ENCODE data around the gene KPNA3.
"Not testable (repeated sequence)": the region's sequence is repeated elsewhere in the genome, so short reads cannot be mapped to it uniquely, and the experiment has no call there.

Gene KPNA3

GRCh38 chr13:49812812-49813211, 20.3 kb upstream of the KPNA3 start:
- TF ChIP-seq, protein P1, sequence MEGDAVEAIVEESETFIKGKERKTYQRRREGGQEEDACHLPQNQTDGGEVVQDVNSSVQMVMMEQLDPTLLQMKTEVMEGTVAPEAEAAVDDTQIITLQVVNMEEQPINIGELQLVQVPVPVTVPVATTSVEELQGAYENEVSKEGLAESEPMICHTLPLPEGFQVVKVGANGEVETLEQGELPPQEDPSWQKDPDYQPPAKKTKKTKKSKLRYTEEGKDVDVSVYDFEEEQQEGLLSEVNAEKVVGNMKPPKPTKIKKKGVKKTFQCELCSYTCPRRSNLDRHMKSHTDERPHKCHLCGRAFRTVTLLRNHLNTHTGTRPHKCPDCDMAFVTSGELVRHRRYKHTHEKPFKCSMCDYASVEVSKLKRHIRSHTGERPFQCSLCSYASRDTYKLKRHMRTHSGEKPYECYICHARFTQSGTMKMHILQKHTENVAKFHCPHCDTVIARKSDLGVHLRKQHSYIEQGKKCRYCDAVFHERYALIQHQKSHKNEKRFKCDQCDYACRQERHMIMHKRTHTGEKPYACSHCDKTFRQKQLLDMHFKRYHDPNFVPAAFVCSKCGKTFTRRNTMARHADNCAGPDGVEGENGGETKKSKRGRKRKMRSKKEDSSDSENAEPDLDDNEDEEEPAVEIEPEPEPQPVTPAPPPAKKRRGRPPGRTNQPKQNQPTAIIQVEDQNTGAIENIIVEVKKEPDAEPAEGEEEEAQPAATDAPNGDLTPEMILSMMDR (IDR thresholded peaks at IDR 0.05; ENCODE audit: insufficient read depth, low read length, poor library complexity, severe bottlenecking) = no peak
- Histone ChIP-seq H3K36me3 (ENCODE audit: control insufficient read depth, insufficient read depth, low read length) (no peaks in the 10 kb centered on the region), H3K4me3 (replicated peaks; ENCODE audit: low read depth, low read length) (no peak overlapping the region), H3K27me3 (replicated peaks; ENCODE audit: control insufficient read depth, insufficient read depth, low read length) (peaks cover 1% of the 10 kb centered on the region; the same call in 1 of the 2 replicates)
- DNase-seq (ENCODE audit: extremely low read depth, insufficient read length) = no peak

DNA sequence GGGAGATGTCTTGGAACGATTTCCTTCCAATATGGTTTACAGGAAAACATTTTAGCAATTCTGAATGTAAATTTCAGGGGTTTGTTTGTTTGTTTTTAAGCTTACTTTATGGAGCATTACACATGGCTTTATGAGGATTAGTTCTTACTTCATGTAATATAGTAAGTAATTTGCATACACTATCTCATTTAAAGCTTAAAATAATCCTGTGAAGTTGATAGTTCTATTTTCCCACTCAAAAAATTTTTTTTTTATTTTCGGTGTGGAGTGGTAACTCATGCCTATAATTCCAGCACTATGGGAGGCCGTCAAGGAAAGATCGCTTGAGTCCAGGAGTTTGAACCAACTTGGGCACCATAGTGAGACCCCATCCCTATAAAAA, 19.0 kb upstream of the KPNA3 start:
- Histone ChIP-seq H3K36me3 (ENCODE audit: control insufficient read depth, insufficient read depth, low read length) (no peaks in the 10 kb centered on the region), H3K4me3 (replicated peaks; ENCODE audit: low read depth, low read length) (no peak overlapping the region), H3K27me3 (replicated peaks; ENCODE audit: control insufficient read depth, insufficient read depth, low read length) (peaks cover 1% of the 10 kb centered on the region; the same call in 1 of the 2 replicates)
- TF ChIP-seq, protein P1 (IDR thresholded peaks at IDR 0.05; ENCODE audit: insufficient read depth, low read length, poor library complexity, severe bottlenecking) = no peak
- DNase-seq (ENCODE audit: extremely low read depth, insufficient read length) = no peak

GRCh38 chr13:49810567-49811526, 18.4 kb upstream of the KPNA3 start:
- Histone ChIP-seq H3K36me3 (ENCODE audit: control insufficient read depth, insufficient read depth, low read length) (no peaks in the 10 kb centered on the region), H3K27me3 (replicated peaks; ENCODE audit: control insufficient read depth, insufficient read depth, low read length) (peaks cover 1% of the 10 kb centered on the region; the same call in 1 of the 2 replicates), H3K4me3 (replicated peaks; ENCODE audit: low read depth, low read length) (no peak overlapping the region)
- TF ChIP-seq, protein P1 (IDR thresholded peaks at IDR 0.05; ENCODE audit: insufficient read depth, low read length, poor library complexity, severe bottlenecking) = no peak
- DNase-seq (ENCODE audit: extremely low read depth, insufficient read length) = no peak

GRCh38 chr13:49807681-49808080, 15.2 kb upstream of the KPNA3 start:
- peaks cover 1% of the 10 kb centered on the region; the same call in 1 of the 2 replicates for H3K27me3 ChIP-seq (replicated peaks; ENCODE audit: control insufficient read depth, insufficient read depth, low read length)
- DNase-seq (ENCODE audit: extremely low read depth, insufficient read length) = no peak
- TF ChIP-seq, protein P1 (IDR thresholded peaks at IDR 0.05; ENCODE audit: insufficient read depth, low read length, poor library complexity, severe bottlenecking) = no peak
- H3K4me3 ChIP-seq (replicated peaks; ENCODE audit: low read depth, low read length) = no peak overlapping the region
- H3K36me3 ChIP-seq (ENCODE audit: control insufficient read depth, insufficient read depth, low read length) = no peaks in the 10 kb centered on the region

DNA sequence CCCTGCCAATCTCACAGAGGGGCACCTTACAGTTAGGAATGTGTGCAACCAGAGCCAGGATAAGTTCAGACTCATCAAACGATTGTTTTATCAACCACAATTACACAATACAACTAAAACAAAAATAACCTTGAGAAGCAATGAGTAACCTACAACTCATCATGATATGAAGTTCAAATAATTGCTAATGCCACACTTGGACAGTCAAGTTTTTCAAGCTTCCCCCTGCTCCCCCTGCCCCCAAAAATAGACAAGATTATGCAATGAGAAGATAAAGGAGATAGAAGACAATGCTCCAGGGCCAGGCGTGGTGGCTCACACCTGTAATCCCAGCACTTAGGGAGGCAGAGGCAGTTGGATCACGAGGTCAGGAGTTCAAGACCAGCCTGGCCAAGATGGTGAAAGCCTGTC, 13.6 kb upstream of the KPNA3 start:
- Histone ChIP-seq H3K27me3 (replicated peaks; ENCODE audit: control insufficient read depth, insufficient read depth, low read length) (peaks cover 1% of the 10 kb centered on the region; the same call in 1 of the 2 replicates), H3K4me3 (replicated peaks; ENCODE audit: low read depth, low read length) (no peak overlapping the region), H3K36me3 (ENCODE audit: control insufficient read depth, insufficient read depth, low read length) (no peaks in the 10 kb centered on the region)
- no peak for DNase-seq (ENCODE audit: extremely low read depth, insufficient read length)
- TF ChIP-seq, protein P1 (IDR thresholded peaks at IDR 0.05; ENCODE audit: insufficient read depth, low read length, poor library complexity, severe bottlenecking) = no peak

GRCh38 chr13:49803047-49803446, 10.6 kb upstream of the KPNA3 start:
- not testable (repeated sequence) for DNase-seq (ENCODE audit: extremely low read depth, insufficient read length); H3K4me3 ChIP-seq (replicated peaks; ENCODE audit: low read depth, low read length); H3K36me3 ChIP-seq (ENCODE audit: control insufficient read depth, insufficient read depth, low read length); H3K27me3 ChIP-seq (replicated peaks; ENCODE audit: control insufficient read depth, insufficient read depth, low read length)
